Measurements from ENCODE around the gene LPP. TPM values are rescaled to one million over a fixed set of nuclear protein-coding genes. Genes with fewer than 3 reads are reported as not detected.

Gene LPP
- polyA plus RNA-seq, 2 of the 4 experiments (the other 2 are of a cell fraction) = 11.0 to 30.8 TPM

DNA sequence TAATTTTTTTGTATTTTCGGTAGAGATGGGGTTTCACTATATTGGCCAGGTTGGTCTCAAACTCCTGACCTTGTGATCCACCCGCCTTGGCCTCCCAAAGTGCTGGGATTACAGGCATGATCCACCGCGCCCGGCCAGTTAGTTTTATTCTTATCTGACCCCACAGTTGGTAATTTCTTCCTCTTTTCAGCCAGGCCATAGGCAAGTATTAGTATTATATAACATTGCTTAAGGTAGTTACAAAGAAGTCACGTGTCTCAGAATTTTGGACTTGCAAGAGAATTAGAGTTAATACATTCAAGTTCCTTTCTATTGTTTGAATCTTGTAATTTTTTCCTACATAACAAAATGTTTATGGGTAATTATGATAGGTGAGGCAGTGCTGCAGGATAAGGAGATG is 334.8 kb downstream of the LPP start:
- ChIA-PET CTCF (no interaction called here), POLR2A (no interaction called here)
- no peak for FAIRE-seq
- Histone ChIP-seq H3K4me2 (no peak overlapping the region), H3K27ac (no peak overlapping the region), H3K4me3 (no peak overlapping the region), H3K4me1 (peaks cover 11% of the 10 kb centered on the region; the same call in 1 of the 3 replicates), H3K9me3 (no peaks in the 10 kb centered on the region)
- WGBS (ENCODE audit: missing lambda C conversion rate) = 95% methylated on average over 6 of the region's 6 CpGs
- no peak for DNase-seq (ENCODE audit: low read depth in 1 of 2, low spot score in 1 of 2)
- no peak for ATAC-seq
- TF ChIP-seq, protein P1, sequence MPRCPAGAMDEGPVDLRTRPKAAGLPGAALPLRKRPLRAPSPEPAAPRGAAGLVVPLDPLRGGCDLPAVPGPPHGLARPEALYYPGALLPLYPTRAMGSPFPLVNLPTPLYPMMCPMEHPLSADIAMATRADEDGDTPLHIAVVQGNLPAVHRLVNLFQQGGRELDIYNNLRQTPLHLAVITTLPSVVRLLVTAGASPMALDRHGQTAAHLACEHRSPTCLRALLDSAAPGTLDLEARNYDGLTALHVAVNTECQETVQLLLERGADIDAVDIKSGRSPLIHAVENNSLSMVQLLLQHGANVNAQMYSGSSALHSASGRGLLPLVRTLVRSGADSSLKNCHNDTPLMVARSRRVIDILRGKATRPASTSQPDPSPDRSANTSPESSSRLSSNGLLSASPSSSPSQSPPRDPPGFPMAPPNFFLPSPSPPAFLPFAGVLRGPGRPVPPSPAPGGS (IDR thresholded peaks at IDR 0.05) = no peak
- TF ChIP-seq FOSB (CRISPR knock-in tag; IDR thresholded peaks at IDR 0.05) (no peak), NPAS2 (CRISPR knock-in tag; IDR thresholded peaks at IDR 0.05; ENCODE audit: borderline replicate concordance) (no peak)

DNA sequence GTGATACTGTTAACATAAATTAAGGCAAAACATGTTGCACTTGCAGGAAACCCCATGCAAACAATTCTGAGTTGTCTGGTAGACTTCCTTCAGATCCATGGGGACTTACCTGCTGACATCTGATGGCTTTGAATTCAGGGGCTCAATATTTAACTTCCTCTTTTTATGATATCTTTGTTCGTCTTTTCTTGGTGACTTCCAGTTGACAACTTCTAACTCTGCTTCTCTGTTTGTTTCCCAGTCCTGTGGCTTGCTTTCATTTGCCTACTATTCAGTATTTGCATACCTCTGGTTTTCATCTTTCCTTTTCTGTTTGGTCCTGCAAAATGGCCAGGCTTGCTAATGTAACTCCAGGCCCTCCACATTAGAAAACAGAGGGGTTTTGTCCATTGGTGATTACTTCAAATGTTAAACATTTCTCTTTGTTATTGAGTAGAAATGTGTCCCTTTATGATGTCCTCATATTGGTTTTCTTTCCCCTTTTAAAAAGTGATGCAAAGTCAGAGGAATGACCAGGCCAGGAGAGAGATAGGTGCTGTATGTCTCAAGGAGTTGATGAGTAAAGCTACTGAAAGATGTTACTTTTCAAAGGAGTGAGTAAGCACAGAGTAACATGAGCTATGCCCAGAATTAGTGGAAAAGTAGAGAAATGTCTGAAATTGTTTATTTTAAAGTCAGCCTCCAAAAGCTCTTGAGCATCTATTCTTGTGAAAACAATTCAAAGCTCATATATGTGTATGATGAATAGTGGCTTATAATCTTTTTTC is 335.9 kb downstream of the LPP start:
- ChIA-PET POLR2A (no interaction called here), CTCF (interaction anchor here (1.5 kb wide), 1 partner anchor 465 kb away, joined by 3 read pairs; no protein-coding TSS in a partner anchor)
- ATAC-seq (peak in 1 of 2 experiments; percentile 33; a peak in 1 of 6 replicates), DNase-seq (ENCODE audit: low read depth in 1 of 2, low spot score in 1 of 2) (no peak), FAIRE-seq (no peak)
- no peak overlapping the region for H3K4me3 ChIP-seq
- WGBS (ENCODE audit: missing lambda C conversion rate) = 89% methylated on average over 1 of the region's 1 CpG
- no peak overlapping the region for H3K4me2 ChIP-seq
- H3K27ac ChIP-seq = no peak overlapping the region
- no peaks in the 10 kb centered on the region for H3K9me3 ChIP-seq
- peaks cover 11% of the 10 kb centered on the region; the same call in 1 of the 3 replicates for H3K4me1 ChIP-seq
- TF ChIP-seq GATA3 (IDR thresholded peaks at IDR 0.05; ENCODE audit: borderline replicate concordance) (no peak), CBX8 (IDR thresholded peaks at IDR 0.05) (no peak), RARB (CRISPR knock-in tag; IDR thresholded peaks at IDR 0.05) (no peak), BHLHE40 (IDR thresholded peaks at IDR 0.05; ENCODE audit: low read depth, low read length) (no peak), CHD4 (IDR thresholded peaks at IDR 0.05; ENCODE audit: borderline replicate concordance) (no peak), ZSCAN20 (CRISPR knock-in tag; IDR thresholded peaks at IDR 0.05) (no peak)
- TF ChIP-seq, protein P2, sequence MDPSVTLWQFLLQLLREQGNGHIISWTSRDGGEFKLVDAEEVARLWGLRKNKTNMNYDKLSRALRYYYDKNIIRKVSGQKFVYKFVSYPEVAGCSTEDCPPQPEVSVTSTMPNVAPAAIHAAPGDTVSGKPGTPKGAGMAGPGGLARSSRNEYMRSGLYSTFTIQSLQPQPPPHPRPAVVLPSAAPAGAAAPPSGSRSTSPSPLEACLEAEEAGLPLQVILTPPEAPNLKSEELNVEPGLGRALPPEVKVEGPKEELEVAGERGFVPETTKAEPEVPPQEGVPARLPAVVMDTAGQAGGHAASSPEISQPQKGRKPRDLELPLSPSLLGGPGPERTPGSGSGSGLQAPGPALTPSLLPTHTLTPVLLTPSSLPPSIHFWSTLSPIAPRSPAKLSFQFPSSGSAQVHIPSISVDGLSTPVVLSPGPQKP (IDR thresholded peaks at IDR 0.05; ENCODE audit: low read depth, low read length) = no peak
- TF ChIP-seq, protein P3, sequence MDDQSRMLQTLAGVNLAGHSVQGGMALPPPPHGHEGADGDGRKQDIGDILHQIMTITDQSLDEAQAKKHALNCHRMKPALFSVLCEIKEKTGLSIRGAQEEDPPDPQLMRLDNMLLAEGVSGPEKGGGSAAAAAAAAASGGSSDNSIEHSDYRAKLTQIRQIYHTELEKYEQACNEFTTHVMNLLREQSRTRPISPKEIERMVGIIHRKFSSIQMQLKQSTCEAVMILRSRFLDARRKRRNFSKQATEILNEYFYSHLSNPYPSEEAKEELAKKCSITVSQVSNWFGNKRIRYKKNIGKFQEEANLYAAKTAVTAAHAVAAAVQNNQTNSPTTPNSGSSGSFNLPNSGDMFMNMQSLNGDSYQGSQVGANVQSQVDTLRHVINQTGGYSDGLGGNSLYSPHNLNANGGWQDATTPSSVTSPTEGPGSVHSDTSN (IDR thresholded peaks at IDR 0.05) = no peak

DNA sequence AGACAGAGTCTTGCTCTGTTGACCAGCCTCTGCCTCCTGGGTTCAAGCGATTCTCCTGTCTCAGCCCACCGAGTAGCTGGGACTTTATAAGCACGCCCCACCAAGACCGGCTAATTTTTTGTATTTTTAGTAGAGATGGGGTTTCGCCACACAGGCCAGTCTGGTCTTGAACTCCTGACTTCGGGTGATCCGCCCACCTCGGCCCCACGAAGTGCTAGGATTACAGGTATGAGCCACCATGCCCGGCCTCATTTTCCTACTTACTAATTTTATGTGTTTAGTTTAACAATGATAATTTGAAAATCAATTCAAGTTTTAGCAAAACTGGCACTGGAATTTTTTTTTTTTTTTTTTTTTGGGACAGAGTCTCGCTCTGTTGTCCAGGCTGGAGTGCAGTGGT is 336.5 kb downstream of the LPP start:
- Histone ChIP-seq H3K27ac (no peak overlapping the region), H3K4me2 (no peak overlapping the region), H3K4me1 (peaks cover 11% of the 10 kb centered on the region; the same call in 1 of the 3 replicates), H3K4me3 (no peak overlapping the region), H3K9me3 (no peaks in the 10 kb centered on the region)
- FAIRE-seq (no peak), ATAC-seq (no peak), DNase-seq (ENCODE audit: low read depth in 1 of 2, low spot score in 1 of 2) (no peak)
- CTCF ChIA-PET = interaction anchor here (1.5 kb wide), 1 partner anchor 464 kb away, joined by 3 read pairs; no protein-coding TSS in a partner anchor
- WGBS (ENCODE audit: missing lambda C conversion rate) = 97% methylated on average over 11 of the region's 11 CpGs
- TF ChIP-seq HOXA7 (CRISPR knock-in tag; IDR thresholded peaks at IDR 0.05) (no peak), TP53 (CRISPR knock-in tag; IDR thresholded peaks at IDR 0.05) (no peak)
- POLR2A ChIA-PET = no interaction called here

DNA sequence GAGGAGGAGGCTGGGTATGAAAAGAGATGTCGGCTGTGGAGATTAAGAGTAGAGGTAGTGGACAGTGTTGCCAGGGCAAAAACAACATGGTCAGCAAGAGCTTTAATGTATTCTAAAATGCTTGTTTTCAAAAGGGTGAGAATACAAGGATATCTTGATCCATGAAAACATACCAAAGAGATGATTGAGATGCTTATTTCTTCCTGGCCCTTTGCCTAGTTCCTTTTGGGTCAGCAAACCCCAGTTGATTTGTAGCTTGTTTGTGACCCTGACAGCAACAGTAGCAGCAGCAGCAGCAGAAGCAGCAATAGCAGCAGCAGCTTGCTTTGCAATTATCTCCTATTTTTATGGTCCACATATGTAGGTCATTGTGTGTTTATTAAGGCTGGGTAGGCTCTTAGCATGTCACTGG is 337.3 kb downstream of the LPP start:
- DNase-seq (ENCODE audit: low read depth in 1 of 2, low spot score in 1 of 2) (no peak), ATAC-seq (no peak), FAIRE-seq (no peak)
- TF ChIP-seq CBX2 (IDR thresholded peaks at IDR 0.05; ENCODE audit: borderline replicate concordance, low read depth) (no peak), SMC3 (IDR thresholded peaks at IDR 0.05) (no peak), EP300 (IDR thresholded peaks at IDR 0.05) (no peak), EHMT2 (IDR thresholded peaks at IDR 0.05; ENCODE audit: low read depth) (no peak), NPAS2 (CRISPR knock-in tag; IDR thresholded peaks at IDR 0.05; ENCODE audit: borderline replicate concordance) (no peak), CBX8 (IDR thresholded peaks at IDR 0.05) (no peak), BHLHE40 (IDR thresholded peaks at IDR 0.05; ENCODE audit: low read depth, low read length) (no peak), ZSCAN20 (CRISPR knock-in tag; IDR thresholded peaks at IDR 0.05) (no peak), HOXB5 (CRISPR knock-in tag; IDR thresholded peaks at IDR 0.05) (no peak), RFX5 (IDR thresholded peaks at IDR 0.05) (no peak), POLR2AphosphoS2 (conservative IDR thresholded peaks at IDR 0.05; ENCODE audit: low read length) (no peak)
- TF ChIP-seq, protein P4, sequence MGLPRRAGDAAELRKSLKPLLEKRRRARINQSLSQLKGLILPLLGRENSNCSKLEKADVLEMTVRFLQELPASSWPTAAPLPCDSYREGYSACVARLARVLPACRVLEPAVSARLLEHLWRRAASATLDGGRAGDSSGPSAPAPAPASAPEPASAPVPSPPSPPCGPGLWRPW (IDR thresholded peaks at IDR 0.05) = no peak
- TF ChIP-seq, protein P3 (IDR thresholded peaks at IDR 0.05) = no peak
- Histone ChIP-seq H3K9me3 (no peaks in the 10 kb centered on the region), H3K27ac (no peak overlapping the region), H3K4me2 (no peak overlapping the region), H3K4me1 (peaks cover 6% of the 10 kb centered on the region; the same call in 1 of the 3 replicates), H3K4me3 (no peak overlapping the region)
- ChIA-PET CTCF (interaction anchor here (0.9 to 1.5 kb wide), 2 partner anchors 16 to 463 kb away, joined by 3 read pairs; no protein-coding TSS in a partner anchor), POLR2A (no interaction called here)
- 92% methylated on average over 1 of the region's 1 CpG for WGBS (ENCODE audit: missing lambda C conversion rate)
